Measurements from ENCODE around the gene GPHN. TPM values are rescaled to one million over a fixed set of nuclear protein-coding genes. Genes with fewer than 3 reads are reported as not detected.

The GPHN gene
- total RNA-seq, 4 donors from 2014 or later, result 14.4 to 32.7 (median 21.1) TPM

DNA sequence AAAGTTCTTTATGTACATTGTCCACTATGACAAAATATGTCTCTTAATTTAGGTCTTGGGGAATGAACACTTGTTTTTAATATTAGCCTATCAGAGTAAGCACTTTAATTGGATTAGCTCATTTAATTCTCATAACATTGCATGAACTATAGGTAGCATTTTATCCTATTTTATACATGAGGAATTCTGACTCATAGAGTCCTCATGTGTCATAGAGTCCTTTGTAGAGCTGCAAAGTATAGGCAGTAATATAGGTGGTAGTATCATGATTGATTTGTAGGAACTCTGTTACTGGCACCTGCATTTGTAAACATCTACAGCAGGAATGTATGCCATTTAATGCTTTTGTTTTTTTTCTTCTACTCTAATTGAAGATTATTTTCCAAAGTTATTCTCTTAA, 96.0 kb downstream of the GPHN start:
- Histone ChIP-seq H3K27me3 (no peaks in the 10 kb centered on the region), H3K9me3 (no peaks in the 10 kb centered on the region), H3K36me3 (no peaks in the 10 kb centered on the region), H3K4me1 (no peaks in the 10 kb centered on the region), H3K27ac (no peak overlapping the region), H3K4me3 (replicated peaks in 1 of 3) (no peak overlapping the region)
- intact Hi-C loops (cut with DNase I), result no loop called here
- no peak for DNase-seq
- TF ChIP-seq POLR2A (IDR thresholded peaks at IDR 0.05), result no peak
- TF ChIP-seq, protein P1, sequence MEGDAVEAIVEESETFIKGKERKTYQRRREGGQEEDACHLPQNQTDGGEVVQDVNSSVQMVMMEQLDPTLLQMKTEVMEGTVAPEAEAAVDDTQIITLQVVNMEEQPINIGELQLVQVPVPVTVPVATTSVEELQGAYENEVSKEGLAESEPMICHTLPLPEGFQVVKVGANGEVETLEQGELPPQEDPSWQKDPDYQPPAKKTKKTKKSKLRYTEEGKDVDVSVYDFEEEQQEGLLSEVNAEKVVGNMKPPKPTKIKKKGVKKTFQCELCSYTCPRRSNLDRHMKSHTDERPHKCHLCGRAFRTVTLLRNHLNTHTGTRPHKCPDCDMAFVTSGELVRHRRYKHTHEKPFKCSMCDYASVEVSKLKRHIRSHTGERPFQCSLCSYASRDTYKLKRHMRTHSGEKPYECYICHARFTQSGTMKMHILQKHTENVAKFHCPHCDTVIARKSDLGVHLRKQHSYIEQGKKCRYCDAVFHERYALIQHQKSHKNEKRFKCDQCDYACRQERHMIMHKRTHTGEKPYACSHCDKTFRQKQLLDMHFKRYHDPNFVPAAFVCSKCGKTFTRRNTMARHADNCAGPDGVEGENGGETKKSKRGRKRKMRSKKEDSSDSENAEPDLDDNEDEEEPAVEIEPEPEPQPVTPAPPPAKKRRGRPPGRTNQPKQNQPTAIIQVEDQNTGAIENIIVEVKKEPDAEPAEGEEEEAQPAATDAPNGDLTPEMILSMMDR (IDR thresholded peaks at IDR 0.05), result no peak

DNA sequence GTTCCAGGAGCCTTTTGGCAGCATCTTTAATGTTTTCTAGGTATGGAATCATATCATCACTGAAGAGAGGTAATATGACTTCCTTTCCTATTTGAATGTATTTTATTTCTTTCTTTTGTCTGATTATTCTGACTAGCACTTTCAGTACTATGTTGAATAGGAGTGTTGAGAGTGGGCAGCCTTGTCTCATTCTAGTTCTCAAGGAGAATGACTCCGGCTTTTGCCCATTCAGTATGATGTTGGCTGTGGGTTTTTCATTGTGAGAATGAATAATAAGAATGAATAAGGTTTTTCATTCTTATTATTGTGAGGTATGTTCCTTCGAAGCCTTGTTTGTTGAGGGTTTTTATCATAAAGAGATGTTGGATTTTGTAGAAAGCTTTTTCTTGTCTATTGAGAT, 98.9 kb downstream of the GPHN start:
- intact Hi-C loops (cut with DNase I), result no loop called here
- Histone ChIP-seq H3K27me3 (no peaks in the 10 kb centered on the region), H3K36me3 (no peaks in the 10 kb centered on the region), H3K27ac (no peak overlapping the region), H3K9me3 (no peaks in the 10 kb centered on the region), H3K4me1 (no peaks in the 10 kb centered on the region), H3K4me3 (replicated peaks in 1 of 3) (no peak overlapping the region)
- WGBS, 2 donors, result 90 to 95% methylated on average over 2 of the region's 2 CpGs
- TF ChIP-seq, protein P1 (IDR thresholded peaks at IDR 0.05), result no peak
- TF ChIP-seq POLR2A (IDR thresholded peaks at IDR 0.05), result no peak
- no peak for DNase-seq

DNA sequence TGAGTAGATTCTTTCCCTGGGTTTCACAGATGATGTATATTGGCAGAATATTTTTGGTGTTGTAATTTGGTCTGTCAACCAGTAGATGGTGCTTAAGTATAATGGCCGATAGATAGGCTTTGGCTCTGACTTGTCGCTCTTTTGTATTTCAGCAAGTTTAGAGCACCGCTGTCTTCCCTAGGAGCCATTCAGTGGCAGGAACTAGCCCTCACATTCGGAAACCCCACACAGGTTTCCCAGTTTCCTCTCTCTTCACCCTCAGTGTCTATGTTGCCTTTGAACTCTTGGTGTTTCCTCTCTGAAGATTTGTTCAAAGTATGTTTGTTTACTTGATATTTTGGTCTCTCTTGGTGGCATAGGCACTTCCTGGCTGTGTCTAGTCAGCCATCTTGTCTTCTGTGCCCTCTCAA, 102.2 kb downstream of the GPHN start:
- DNase-seq, result no peak
- no peak overlapping the region for H3K27ac ChIP-seq
- TF ChIP-seq POLR2A (IDR thresholded peaks at IDR 0.05), result no peak
- TF ChIP-seq, protein P1 (IDR thresholded peaks at IDR 0.05), result peak in 1 of 6 experiments; percentile 3
- no peaks in the 10 kb centered on the region for H3K9me3 ChIP-seq
- no peaks in the 10 kb centered on the region for H3K4me1 ChIP-seq
- intact Hi-C loops (cut with DNase I), result no loop called here
- WGBS, 2 donors, result 86 to 91% methylated on average over 4 of the region's 4 CpGs
- H3K36me3 ChIP-seq, result no peaks in the 10 kb centered on the region
- no peak overlapping the region for H3K4me3 ChIP-seq (replicated peaks in 1 of 3)
- H3K27me3 ChIP-seq, result no peaks in the 10 kb centered on the region

DNA sequence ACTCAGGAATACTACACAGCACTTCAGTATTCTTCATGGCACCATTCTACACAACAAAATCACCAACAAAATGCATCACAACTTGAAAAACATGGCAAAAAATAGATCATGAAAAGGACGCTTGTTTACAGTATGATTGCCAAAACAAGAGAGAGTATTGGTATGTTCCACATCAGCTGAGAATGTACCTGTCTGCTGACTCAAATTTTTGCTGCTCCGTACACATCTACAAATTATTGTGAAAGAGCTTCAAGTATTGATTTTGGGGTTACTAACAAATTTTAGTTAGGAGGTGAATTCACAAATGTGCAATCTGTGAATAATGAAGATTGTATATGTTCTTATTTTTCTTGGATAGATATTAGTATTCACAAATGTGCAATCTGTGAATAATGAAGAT, 105.4 kb downstream of the GPHN start:
- 96 to 98% methylated on average over 2 of the region's 2 CpGs for WGBS, 2 donors
- no peaks in the 10 kb centered on the region for H3K27me3 ChIP-seq
- no peak overlapping the region for H3K4me3 ChIP-seq (replicated peaks in 1 of 3)
- H3K27ac ChIP-seq, result no peak overlapping the region
- DNase-seq, result no peak
- no peaks in the 10 kb centered on the region for H3K36me3 ChIP-seq
- intact Hi-C loops (cut with DNase I), result no loop called here
- H3K9me3 ChIP-seq, result no peaks in the 10 kb centered on the region
- no peak for TF ChIP-seq POLR2A (IDR thresholded peaks at IDR 0.05)
- TF ChIP-seq, protein P1 (IDR thresholded peaks at IDR 0.05), result no peak
- H3K4me1 ChIP-seq, result no peaks in the 10 kb centered on the region

DNA sequence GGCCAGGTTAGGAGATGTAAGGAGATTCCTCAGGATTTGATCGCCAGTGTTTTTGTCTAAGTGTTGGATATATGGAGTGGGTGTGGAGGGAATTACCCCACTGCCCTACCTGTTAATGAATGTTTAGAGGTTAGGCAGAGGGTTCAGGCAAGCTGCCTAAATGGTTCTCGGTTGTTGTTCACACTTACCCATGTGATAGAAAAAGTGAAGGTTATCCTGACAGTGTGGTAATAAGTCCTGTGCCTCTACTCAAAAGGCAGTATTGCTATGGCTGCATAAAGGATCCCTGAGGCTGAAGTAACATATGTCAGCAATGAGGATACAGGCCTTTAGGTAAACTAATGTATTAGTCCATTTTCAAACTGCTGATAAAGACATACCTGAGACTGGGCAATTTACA, 112.0 kb downstream of the GPHN start:
- H3K4me1 ChIP-seq, result no peaks in the 10 kb centered on the region
- WGBS, 2 donors, result 95 to 99% methylated on average over 2 of the region's 2 CpGs

More for the DNA sequence above, 112.0 kb downstream of the GPHN start:
- intact Hi-C loops (cut with DNase I), result loop anchor here (10.0 kb wide), 1 partner anchor 505 kb away; no protein-coding TSS in a partner anchor
- H3K9me3 ChIP-seq, result no peaks in the 10 kb centered on the region
- no peak overlapping the region for H3K4me3 ChIP-seq (replicated peaks in 1 of 3)
- no peak for DNase-seq
- TF ChIP-seq POLR2A (IDR thresholded peaks at IDR 0.05), result no peak
- TF ChIP-seq, protein P1 (IDR thresholded peaks at IDR 0.05), result no peak
- no peak overlapping the region for H3K27ac ChIP-seq
- H3K27me3 ChIP-seq, result no peaks in the 10 kb centered on the region
- no peaks in the 10 kb centered on the region for H3K36me3 ChIP-seq

Measured in thyroid gland (tissue), 4 donors.